ENCODE measurements around the gene ATP2B2. TPM values are rescaled to one million over a fixed set of nuclear protein-coding genes. Genes with fewer than 3 reads are reported as not detected.
A peak's percentile ranks its signal among the peaks of the same experiment; 100 is the strongest.

Gene ATP2B2
- total and polyA plus RNA-seq, 9 of the 15 experiments (the other 6 are each of a cell fraction or from before 2014, with no cell fraction given), result 0.06 TPM; not detected in 8

DNA sequence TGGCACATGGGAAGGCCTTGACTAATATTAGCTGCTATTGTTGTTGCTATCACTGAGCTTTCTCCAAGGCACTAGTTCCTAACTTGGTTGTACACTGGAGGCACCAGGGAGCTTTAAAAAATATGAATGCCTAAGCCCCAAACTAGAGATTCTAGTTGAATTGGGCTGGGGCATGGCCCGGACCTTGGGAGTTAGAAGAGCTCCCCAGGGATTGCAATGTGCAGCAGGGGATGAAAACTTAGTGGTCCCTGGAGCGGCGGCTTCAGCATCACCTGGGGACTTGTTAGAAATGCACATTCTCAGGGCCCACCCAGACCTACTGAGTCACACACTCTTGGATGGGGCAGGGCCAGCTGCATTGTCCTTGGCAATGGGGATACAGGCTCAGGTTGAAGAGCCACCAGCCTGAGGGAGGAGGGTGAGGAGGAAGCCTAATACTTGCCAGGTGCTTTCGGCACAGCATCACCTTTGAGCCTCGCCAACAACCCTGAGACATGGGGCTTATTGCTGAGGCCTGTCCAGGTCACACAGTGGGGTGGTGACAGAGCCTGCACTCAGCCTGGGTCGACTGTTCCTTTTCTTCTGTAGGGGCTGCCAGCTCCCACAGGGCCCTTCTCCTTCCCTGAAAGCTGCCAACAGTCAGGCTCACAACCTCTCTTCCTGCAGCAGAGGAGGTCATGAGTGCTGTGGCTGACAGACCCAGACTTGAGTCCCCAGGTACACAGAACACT is 84.5 kb downstream of the ATP2B2 start:
- ChIA-PET POLR2A (interaction anchor here (1.1 kb wide), 1 partner anchor 20 kb away, joined by 3 read pairs; no protein-coding TSS in a partner anchor), CTCF (ENCODE audit: low intra/inter-chr PET ratio) (no interaction called here)
- Histone ChIP-seq H3K4me2 (ENCODE audit: insufficient read depth, low read length) (no peak overlapping the region), H3K4me3 (no peak overlapping the region), H2AFZ (ENCODE audit: low read depth, low read length) (no peak overlapping the region), H3K9me3 (replicated peaks; ENCODE audit: control insufficient read depth, insufficient read depth, low read depth, low read length) (no peaks in the 10 kb centered on the region), H4K20me1 (replicated peaks; ENCODE audit: control insufficient read depth, insufficient read depth, low read length) (peaks cover 38% of the 10 kb centered on the region), H3K79me2 (ENCODE audit: control insufficient read depth, insufficient read depth, low read length) (no peaks in the 10 kb centered on the region), H3K4me1 (replicated peaks in 1 of 2; ENCODE audit: control insufficient read depth in 2 of 2, insufficient read depth in 2 of 2, low read length in 2 of 2) (peaks cover 8% of the 10 kb centered on the region in 2 experiments; a peak in 4 of 5 replicates), H3K27ac (ENCODE audit: extremely low read depth, low read depth, low read length) (no peak overlapping the region), H3K9ac (ENCODE audit: insufficient read depth in 1 of 2, low read depth in 2 of 2, low read length in 2 of 2) (0 out of 4 replicates have a peak overlapping the region, but pooled peaks of 1 of the 2 experiments have one; percentile 40), H3K36me3 (ENCODE audit: control insufficient read depth, insufficient read depth, low read length) (no peaks in the 10 kb centered on the region), H3K9me1 (ENCODE audit: control insufficient read depth, insufficient read depth, low read length) (no peaks in the 10 kb centered on the region), H3K27me3 (ENCODE audit: control insufficient read depth in 2 of 2, insufficient read depth in 2 of 2, low read length in 2 of 2) (peaks cover 20 to 66% of the 10 kb centered on the region in 2 experiments; a peak in 4 of 5 replicates)
- BruUV-seq (replicated peaks), result no TSS peak
- in situ Hi-C loops (cut with MboI) (no loop called here), intact Hi-C loops (cut with micrococcal nuclease) (no loop called here)
- FAIRE-seq, result no peak
- ATAC-seq, result no peak
- no peak for DNase-seq (ENCODE audit: extremely low read depth in 1 of 4, low spot score in 3 of 4)
- 14% methylated on average over 6 of the region's 6 CpGs for WGBS (ENCODE audit: insufficient coverage, low coverage, missing lambda C conversion rate)
- TF ChIP-seq ETV5 (CRISPR knock-in tag; IDR thresholded peaks at IDR 0.05; ENCODE audit: low read depth) (no peak), ZNF76 (CRISPR knock-in tag; IDR thresholded peaks at IDR 0.05; ENCODE audit: borderline replicate concordance) (no peak), ELK3 (CRISPR knock-in tag; IDR thresholded peaks at IDR 0.05) (no peak), ZC3H8 (IDR thresholded peaks at IDR 0.05) (no peak), ZNF655 (CRISPR knock-in tag; IDR thresholded peaks at IDR 0.05) (no peak), POLR3G (IDR thresholded peaks at IDR 0.05; ENCODE audit: extremely low read depth, insufficient read length, insufficient replicate concordance) (no peak), RBM34 (IDR thresholded peaks at IDR 0.05; ENCODE audit: borderline replicate concordance, insufficient read depth, low read length) (no peak), SAFB (IDR thresholded peaks at IDR 0.05; ENCODE audit: borderline replicate concordance, low read depth, low read length) (no peak), RAD21 (CRISPR knock-in tag; conservative IDR thresholded peaks at IDR 0.05 in 1 of 2, IDR thresholded peaks at IDR 0.05 in 1 of 2) (no peak), MTF1 (CRISPR knock-in tag; IDR thresholded peaks at IDR 0.05; ENCODE audit: borderline replicate concordance) (no peak), USF2 (CRISPR knock-in tag; IDR thresholded peaks at IDR 0.05) (no peak), SREBF1 (IDR thresholded peaks at IDR 0.05; ENCODE audit: borderline replicate concordance, low read depth, low read length) (no peak), ZBTB17 (CRISPR knock-in tag; IDR thresholded peaks at IDR 0.05) (no peak), ZNF324 (CRISPR knock-in tag; IDR thresholded peaks at IDR 0.05) (no peak)
- TF ChIP-seq, protein P1, sequence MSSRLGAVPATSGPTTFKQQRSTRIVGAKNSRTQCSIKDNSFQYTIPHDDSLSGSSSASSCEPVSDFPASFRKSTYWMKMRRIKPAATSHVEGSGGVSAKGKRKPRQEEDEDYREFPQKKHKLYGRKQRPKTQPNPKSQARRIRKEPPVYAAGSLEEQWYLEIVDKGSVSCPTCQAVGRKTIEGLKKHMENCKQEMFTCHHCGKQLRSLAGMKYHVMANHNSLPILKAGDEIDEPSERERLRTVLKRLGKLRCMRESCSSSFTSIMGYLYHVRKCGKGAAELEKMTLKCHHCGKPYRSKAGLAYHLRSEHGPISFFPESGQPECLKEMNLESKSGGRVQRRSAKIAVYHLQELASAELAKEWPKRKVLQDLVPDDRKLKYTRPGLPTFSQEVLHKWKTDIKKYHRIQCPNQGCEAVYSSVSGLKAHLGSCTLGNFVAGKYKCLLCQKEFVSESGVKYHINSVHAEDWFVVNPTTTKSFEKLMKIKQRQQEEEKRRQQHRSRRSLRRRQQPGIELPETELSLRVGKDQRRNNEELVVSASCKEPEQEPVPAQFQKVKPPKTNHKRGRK (tag; IDR thresholded peaks at IDR 0.05), result no peak
